GM23338 (cell line): Measurements from ENCODE around the gene CCND1. TPM values are rescaled to one million over a fixed set of nuclear protein-coding genes. Genes with fewer than 3 reads are reported as not detected.

Experiments used
- ATAC-seq: fragments of 200-7000 bp; cut with Tn5 transposase; 3 replicates; pipeline ENCODE4 v1.9.1; 2020
- DNase-seq: peaks from one replicate; pipeline ENCODE4 v3.0.0-alpha.2; 2015; ENCODE audit warnings: low spot score
- H2AFZ ChIP-seq: fragments of 200-600 bp; sonication (generic); 2 replicates; pipeline ENCODE4 v1.8.0; 2016; ENCODE audit warnings: antibody characterized with exemption, mild to moderate bottlenecking, moderate library complexity
- H3F3A ChIP-seq: fragments of 200-600 bp; sonication (generic); replicated peaks from 2 replicates; pipeline ENCODE4 v1.8.0; 2017; ENCODE audit warnings: antibody characterized with exemption, mixed run types, low read depth
- H3K27ac ChIP-seq: fragments of 200-600 bp; sonication (generic); 2 replicates; pipeline ENCODE4 v1.6.1; 2016; ENCODE audit warnings: low read depth
- H3K27me3 ChIP-seq: fragments of 200-600 bp; sonication (generic); 2 replicates; pipeline ENCODE4 v1.8.0; 2016; ENCODE audit warnings: mild to moderate bottlenecking, mixed run types, moderate library complexity; ENCODE audit not compliant: insufficient read depth
- H3K36me3 ChIP-seq: fragments of 200-600 bp; sonication (generic); 2 replicates; pipeline ENCODE4 v1.8.0; 2016; ENCODE audit warnings: mild to moderate bottlenecking; ENCODE audit not compliant: insufficient read depth
- H3K4me1 ChIP-seq: fragments of 200-600 bp; sonication (generic); 2 replicates; pipeline ENCODE4 v1.8.0; 2016; ENCODE audit warnings: mild to moderate bottlenecking, moderate library complexity; ENCODE audit not compliant: insufficient read depth
- H3K4me2 ChIP-seq: fragments of 200-600 bp; sonication (generic); 2 replicates; pipeline ENCODE4 v1.7.1; 2017; ENCODE audit warnings: mixed run types
- H3K4me3 ChIP-seq: fragments of 200-600 bp; sonication (generic); 2 replicates; pipeline ENCODE4 v1.6.1; 2016; ENCODE audit warnings: mixed run types
- H3K79me2 ChIP-seq: fragments of 200-600 bp; sonication (generic); replicated peaks from 2 replicates; pipeline ENCODE4 v1.8.0; 2017; ENCODE audit warnings: mild to moderate bottlenecking; ENCODE audit not compliant: insufficient read depth
- H3K9me2 ChIP-seq: fragments of 200-600 bp; sonication (generic); 2 replicates; pipeline ENCODE4 v1.8.0; 2017; ENCODE audit not compliant: insufficient read depth
- H4K20me1 ChIP-seq: fragments of 200-600 bp; sonication (generic); replicated peaks from 2 replicates; pipeline ENCODE4 v1.8.0; 2017; ENCODE audit warnings: mild to moderate bottlenecking; ENCODE audit not compliant: insufficient read depth
- H3K27ac Mint-ChIP-seq: 2 replicates; pipeline ENCODE4 v1.8.0; 2020; ENCODE audit warnings: inconsistent platforms, mild to moderate bottlenecking, moderate library complexity, mixed read lengths
- H3K27me3 Mint-ChIP-seq: 3 replicates; pipeline ENCODE4 v1.8.0; 2022; ENCODE audit warnings: low read depth, mild to moderate bottlenecking, moderate library complexity, mixed read lengths, inconsistent platforms; ENCODE audit not compliant: insufficient read depth, poor library complexity
- H3K36me3 Mint-ChIP-seq: 3 replicates; pipeline ENCODE4 v1.8.0; 2021; ENCODE audit warnings: low read depth, mild to moderate bottlenecking, inconsistent platforms, moderate library complexity, mixed read lengths
- H3K4me1 Mint-ChIP-seq: 3 replicates; pipeline ENCODE4 v1.8.0; 2020; ENCODE audit warnings: mild to moderate bottlenecking, inconsistent platforms, mixed read lengths
- H3K4me3 Mint-ChIP-seq: 3 replicates; pipeline ENCODE4 v1.8.0; 2021; ENCODE audit warnings: moderate library complexity, mild to moderate bottlenecking, inconsistent platforms, mixed read lengths
- H3K9me3 Mint-ChIP-seq: 3 replicates; pipeline ENCODE4 v1.8.0; 2020; ENCODE audit warnings: moderate library complexity, mild to moderate bottlenecking, inconsistent platforms, mixed read lengths
- EZH2phosphoT487 ChIP-seq: fragments of 200-600 bp; sonication (generic); IDR thresholded peaks from one replicate; pipeline ENCODE4 v1.8.1; 2018; ENCODE audit warnings: antibody characterized with exemption; ENCODE audit not compliant: unreplicated experiment
- JUNB ChIP-seq: IDR thresholded peaks from one replicate; pipeline ENCODE4 v1.6.1; 2016; ENCODE audit warnings: antibody characterized with exemption; ENCODE audit not compliant: unreplicated experiment
- NANOG ChIP-seq: IDR thresholded peaks from 2 replicates; pipeline ENCODE4 v1.6.1; 2016; ENCODE audit warnings: antibody characterized with exemption, borderline replicate concordance
- STAT1 ChIP-seq: IDR thresholded peaks from one replicate; pipeline ENCODE4 v1.6.1; 2016; ENCODE audit warnings: antibody characterized with exemption; ENCODE audit not compliant: unreplicated experiment
- ZNF462 ChIP-seq: fragments of 250-450 bp; sonication (Bioruptor Pico); IDR thresholded peaks from 2 replicates; pipeline ENCODE4 v1.5.0; 2020; ENCODE audit warnings: mild to moderate bottlenecking, moderate library complexity
- polyA plus RNA-seq: library from polyadenylated mRNA; unstranded; fragments of >200 nt; fragmentation: Nextera tagmentation; extraction: Ambion mirVana; gene quantifications from 2 replicates; pipeline ENCODE4 v1.2.1, GENCODE V29; 2016
- total RNA-seq: library from RNA; depleted of rRNA; stranded (reverse); fragments of >200 nt; shearing (Covaris generic); gene quantifications from 2 replicates; pipeline ENCODE4 v1.2.3, GENCODE V29; 2014
- TF ChIP-seq, protein P1 (sequence below), 2 experiments: fragments of 200-600 bp in 1 of 2; sonication (generic) in 1 of 2; conservative IDR thresholded peaks; 2 replicates each; pipeline versions ENCODE4 v1.5.1 to v1.6.1; 2016 to 2017; ENCODE audit warnings: antibody characterized with exemption in 2 of 2, low read depth in 2 of 2, mild to moderate bottlenecking in 2 of 2, moderate library complexity in 1 of 2
- TF ChIP-seq, protein P2 (sequence below): IDR thresholded peaks from 2 replicates; pipeline ENCODE4 v1.6.1; 2016; ENCODE audit warnings: antibody characterized with exemption

CCND1 gene
- total and polyA plus RNA-seq, 2 experiments from 2014 or later = 109 to 183 TPM

GRCh38 chr11:69655479-69656428 lies 14.8 kb downstream of the CCND1 start:
- TF ChIP-seq ZNF462 (CRISPR knock-in tag) (no peak), NANOG (no peak), STAT1 (no peak), JUNB (no peak), EZH2phosphoT487 (no peak)
- TF ChIP-seq, protein P1, sequence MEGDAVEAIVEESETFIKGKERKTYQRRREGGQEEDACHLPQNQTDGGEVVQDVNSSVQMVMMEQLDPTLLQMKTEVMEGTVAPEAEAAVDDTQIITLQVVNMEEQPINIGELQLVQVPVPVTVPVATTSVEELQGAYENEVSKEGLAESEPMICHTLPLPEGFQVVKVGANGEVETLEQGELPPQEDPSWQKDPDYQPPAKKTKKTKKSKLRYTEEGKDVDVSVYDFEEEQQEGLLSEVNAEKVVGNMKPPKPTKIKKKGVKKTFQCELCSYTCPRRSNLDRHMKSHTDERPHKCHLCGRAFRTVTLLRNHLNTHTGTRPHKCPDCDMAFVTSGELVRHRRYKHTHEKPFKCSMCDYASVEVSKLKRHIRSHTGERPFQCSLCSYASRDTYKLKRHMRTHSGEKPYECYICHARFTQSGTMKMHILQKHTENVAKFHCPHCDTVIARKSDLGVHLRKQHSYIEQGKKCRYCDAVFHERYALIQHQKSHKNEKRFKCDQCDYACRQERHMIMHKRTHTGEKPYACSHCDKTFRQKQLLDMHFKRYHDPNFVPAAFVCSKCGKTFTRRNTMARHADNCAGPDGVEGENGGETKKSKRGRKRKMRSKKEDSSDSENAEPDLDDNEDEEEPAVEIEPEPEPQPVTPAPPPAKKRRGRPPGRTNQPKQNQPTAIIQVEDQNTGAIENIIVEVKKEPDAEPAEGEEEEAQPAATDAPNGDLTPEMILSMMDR (conservative IDR thresholded peaks at IDR 0.05; ENCODE audit: low read depth in 2 of 2) = no peak
- TF ChIP-seq, protein P2, sequence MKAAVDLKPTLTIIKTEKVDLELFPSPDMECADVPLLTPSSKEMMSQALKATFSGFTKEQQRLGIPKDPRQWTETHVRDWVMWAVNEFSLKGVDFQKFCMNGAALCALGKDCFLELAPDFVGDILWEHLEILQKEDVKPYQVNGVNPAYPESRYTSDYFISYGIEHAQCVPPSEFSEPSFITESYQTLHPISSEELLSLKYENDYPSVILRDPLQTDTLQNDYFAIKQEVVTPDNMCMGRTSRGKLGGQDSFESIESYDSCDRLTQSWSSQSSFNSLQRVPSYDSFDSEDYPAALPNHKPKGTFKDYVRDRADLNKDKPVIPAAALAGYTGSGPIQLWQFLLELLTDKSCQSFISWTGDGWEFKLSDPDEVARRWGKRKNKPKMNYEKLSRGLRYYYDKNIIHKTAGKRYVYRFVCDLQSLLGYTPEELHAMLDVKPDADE = no peak
- Histone ChIP-seq H3K9me2 (no peaks in the 10 kb centered on the region), H2AFZ (no peak overlapping the region), H3K79me2 (no peaks in the 10 kb centered on the region), H4K20me1 (no peaks in the 10 kb centered on the region), H3K27me3 (no peaks in the 10 kb centered on the region), H3K4me3 (no peak overlapping the region), H3K4me1 (peaks cover 18% of the 10 kb centered on the region), H3K4me2 (no peak overlapping the region), H3K27ac (no peak overlapping the region), H3K36me3 (peaks cover 18% of the 10 kb centered on the region), H3F3A (0 out of 2 replicates have a peak, but pooled peaks cover 13% of the 10 kb centered on the region)
- ATAC-seq = no peak
- Mint-ChIP-seq H3K27me3 (peaks cover 18% of the 10 kb centered on the region), H3K36me3 (peaks cover 35% of the 10 kb centered on the region), H3K4me3 (no peak overlapping the region), H3K27ac (no peak overlapping the region; the same call in 1 of the 2 replicates), H3K4me1 (peaks cover 32% of the 10 kb centered on the region), H3K9me3 (no peaks in the 10 kb centered on the region; the same call in 2 of the 3 replicates)
- DNase-seq = no peak
